Astrocyte (in vitro differentiated cells and primary cell): ENCODE data around the gene TMEM270. TPM values are rescaled to one million over a fixed set of nuclear protein-coding genes. Genes with fewer than 3 reads are reported as not detected.
A peak's percentile ranks its signal among the peaks of the same experiment; 100 is the strongest.

Source experiments
- DNase-seq: peaks from one replicate; pipeline ENCODE4 v3.0.0-alpha.2; 2010; ENCODE audit warnings: low read depth
- FAIRE-seq: peaks from 2 replicates; lab custom pipeline; 2011; peaks lifted over from hg19 to GRCh38; lab: Jason Lieb, UNC
- H2AFZ ChIP-seq: 2 replicates; pipeline ENCODE4 v1.6.0; 2012; ENCODE audit warnings: low read depth, low read length, inconsistent platforms
- H3K27ac ChIP-seq: 2 replicates; pipeline ENCODE4 v1.5.1; 2011; ENCODE audit warnings: low read depth, low read length, inconsistent platforms
- H3K27me3 ChIP-seq: 2 replicates; pipeline ENCODE4 v1.6.0; 2011; ENCODE audit warnings: low read length, inconsistent platforms; ENCODE audit not compliant: insufficient read depth
- H3K36me3 ChIP-seq: 2 replicates; pipeline ENCODE4 v1.5.1; 2011; ENCODE audit warnings: low read length, inconsistent platforms; ENCODE audit not compliant: insufficient read depth
- H3K4me1 ChIP-seq: 2 replicates; pipeline ENCODE4 v1.5.1; 2011; ENCODE audit warnings: low read length, inconsistent platforms; ENCODE audit not compliant: insufficient read depth
- H3K4me2 ChIP-seq: 2 replicates; pipeline ENCODE4 v1.6.0; 2012; ENCODE audit warnings: low read length, inconsistent platforms
- H3K4me3 ChIP-seq: 2 replicates; pipeline ENCODE4 v1.5.1; 2011; ENCODE audit warnings: low read depth, mild to moderate bottlenecking, low read length, inconsistent platforms; ENCODE audit not compliant: insufficient read depth
- H3K79me2 ChIP-seq: 2 replicates; pipeline ENCODE4 v1.6.0; 2012; ENCODE audit warnings: mild to moderate bottlenecking, low read length, inconsistent platforms; ENCODE audit not compliant: insufficient read depth
- H3K9ac ChIP-seq: 2 replicates; pipeline ENCODE4 v1.6.0; 2012; ENCODE audit warnings: mild to moderate bottlenecking, low read length, inconsistent platforms
- H3K9me3 ChIP-seq: 2 replicates; pipeline ENCODE4 v1.5.1; 2012; ENCODE audit warnings: low read depth, mild to moderate bottlenecking, low read length, inconsistent platforms; ENCODE audit not compliant: insufficient read depth
- H4K20me1 ChIP-seq: 2 replicates; pipeline ENCODE4 v1.6.0; 2012; ENCODE audit warnings: low read length, inconsistent platforms; ENCODE audit not compliant: insufficient read depth
- H3K27ac Mint-ChIP-seq: one replicate; pipeline ENCODE4 v1.8.0; 2021; ENCODE audit warnings: mild to moderate bottlenecking, mixed read lengths; ENCODE audit not compliant: unreplicated experiment
- H3K27me3 Mint-ChIP-seq: one replicate; pipeline ENCODE4 v1.8.0; 2021; ENCODE audit warnings: low read depth, mixed read lengths; ENCODE audit not compliant: unreplicated experiment
- H3K36me3 Mint-ChIP-seq: one replicate; pipeline ENCODE4 v1.8.0; 2021; ENCODE audit warnings: low read depth, mixed read lengths; ENCODE audit not compliant: unreplicated experiment
- H3K4me1 Mint-ChIP-seq: one replicate; pipeline ENCODE4 v1.8.0; 2021; ENCODE audit warnings: low read depth, mixed read lengths; ENCODE audit not compliant: unreplicated experiment
- H3K4me3 Mint-ChIP-seq: one replicate; pipeline ENCODE4 v1.8.0; 2021; ENCODE audit warnings: mild to moderate bottlenecking, moderate library complexity, mixed read lengths; ENCODE audit not compliant: unreplicated experiment
- H3K9me3 Mint-ChIP-seq: one replicate; pipeline ENCODE4 v1.8.0; 2021; ENCODE audit warnings: mild to moderate bottlenecking, mixed read lengths; ENCODE audit not compliant: unreplicated experiment
- CTCF ChIP-seq: IDR thresholded peaks from 2 replicates; pipeline ENCODE4 v1.5.1; 2011; ENCODE audit warnings: low read depth, mild to moderate bottlenecking, inconsistent platforms, low read length, moderate library complexity; ENCODE audit not compliant: insufficient read depth
- EZH2 ChIP-seq: IDR thresholded peaks from 2 replicates; pipeline ENCODE4 v1.6.1; 2012; ENCODE audit warnings: mild to moderate bottlenecking, low read length, inconsistent platforms; ENCODE audit not compliant: insufficient read depth
- total RNA-seq: library from RNA; stranded (reverse); gene quantifications from 2 replicates; pipeline ENCODE4 v1.2.1, GENCODE V29; 2021

TMEM270 gene
- total RNA-seq, 1 donor from 2014 or later, result not detected

- FAIRE-seq, result no peak
- Histone ChIP-seq H3K79me2 (no peaks in the 10 kb centered on the region), H3K4me1 (peaks cover 45% of the 10 kb centered on the region), H2AFZ (no peak overlapping the region), H3K27me3 (no peaks in the 10 kb centered on the region), H3K27ac (no peak overlapping the region), H3K4me3 (no peak overlapping the region), H3K36me3 (no peaks in the 10 kb centered on the region), H4K20me1 (no peaks in the 10 kb centered on the region), H3K4me2 (no peak overlapping the region), H3K9me3 (no peaks in the 10 kb centered on the region), H3K9ac (no peak overlapping the region)
- no peak overlapping the region for H3K4me3 Mint-ChIP-seq
- peaks cover 18% of the 10 kb centered on the region for H3K4me1 Mint-ChIP-seq
- no peak for DNase-seq
- peak overlapping the region; percentile 11 for H3K27ac Mint-ChIP-seq
- peaks cover 7% of the 10 kb centered on the region for H3K27me3 Mint-ChIP-seq
- no peaks in the 10 kb centered on the region for H3K36me3 Mint-ChIP-seq
- no peaks in the 10 kb centered on the region for H3K9me3 Mint-ChIP-seq
- TF ChIP-seq CTCF (no peak), EZH2 (no peak)
These were observed 28.0 kb downstream of the TMEM270 start for GRCh38 chr7:73888959-73889358.

GRCh38 chr7:73890555-73891147 is 29.7 kb downstream of the TMEM270 start:
- Histone ChIP-seq H3K27me3 (no peaks in the 10 kb centered on the region), H3K79me2 (no peaks in the 10 kb centered on the region), H4K20me1 (no peaks in the 10 kb centered on the region), H3K27ac (no peak overlapping the region), H2AFZ (no peak overlapping the region), H3K4me2 (peak overlapping the region; percentile 4), H3K9ac (no peak overlapping the region), H3K36me3 (no peaks in the 10 kb centered on the region), H3K4me1 (peaks cover 59% of the 10 kb centered on the region), H3K9me3 (no peaks in the 10 kb centered on the region), H3K4me3 (no peak overlapping the region)
- peak; percentile 50 for DNase-seq
- Mint-ChIP-seq H3K4me1 (peaks cover 31% of the 10 kb centered on the region), H3K9me3 (no peaks in the 10 kb centered on the region), H3K27ac (no peak overlapping the region), H3K36me3 (no peaks in the 10 kb centered on the region), H3K4me3 (no peak overlapping the region), H3K27me3 (peaks cover 7% of the 10 kb centered on the region)
- no peak for FAIRE-seq
- TF ChIP-seq EZH2 (no peak), CTCF (no peak)

- DNase-seq, result no peak
- Mint-ChIP-seq H3K4me1 (peaks cover 30% of the 10 kb centered on the region), H3K27me3 (peaks cover 7% of the 10 kb centered on the region), H3K36me3 (no peaks in the 10 kb centered on the region), H3K4me3 (no peak overlapping the region), H3K27ac (peak overlapping the region; percentile 66), H3K9me3 (no peaks in the 10 kb centered on the region)
- no peaks in the 10 kb centered on the region for H3K27me3 ChIP-seq
- TF ChIP-seq EZH2 (no peak), CTCF (no peak)
- H3K27ac ChIP-seq, result peak overlapping the region; percentile 37
- H3K79me2 ChIP-seq, result no peaks in the 10 kb centered on the region
- no peak overlapping the region for H3K4me3 ChIP-seq
- peaks cover 55% of the 10 kb centered on the region for H3K4me1 ChIP-seq
- H2AFZ ChIP-seq, result no peak overlapping the region
- peak overlapping the region; percentile 23 for H3K4me2 ChIP-seq
- no peaks in the 10 kb centered on the region for H3K9me3 ChIP-seq
- no peaks in the 10 kb centered on the region for H4K20me1 ChIP-seq
- H3K36me3 ChIP-seq, result no peaks in the 10 kb centered on the region
- H3K9ac ChIP-seq, result peak overlapping the region; percentile 38
- no peak for FAIRE-seq
These were observed 30.4 kb downstream of the TMEM270 start for GRCh38 chr7:73891178-73891885.
